Measurements from ENCODE around the gene SLFN12L. TPM values are rescaled to one million over a fixed set of nuclear protein-coding genes. Genes with fewer than 3 reads are reported as not detected.
A peak's percentile ranks its signal among the peaks of the same experiment; 100 is the strongest.

The SLFN12L gene
- total and polyA plus RNA-seq, 3 donors from 2014 or later = 0.69 to 1.4 (median 1.0) TPM

GRCh38 chr17:35499548-35499947 lies 37.9 kb downstream of the SLFN12L start:
- intact Hi-C loops (cut with DNase I; ENCODE audit: low total_unique reads) = no loop called here
- Histone ChIP-seq H3K4me1 (no peaks in the 10 kb centered on the region), H3K27me3 (no peaks in the 10 kb centered on the region), H3K4me3 (no peak overlapping the region), H3K9me3 (no peaks in the 10 kb centered on the region), H3K36me3 (ENCODE audit: low read depth, missing control alignments) (no peaks in the 10 kb centered on the region), H3K27ac (no peak overlapping the region)
- DNase-seq = no peak
- WGBS, 2 donors = 53 to 70% methylated on average over 2 of the region's 2 CpGs
- TF ChIP-seq POLR2A (IDR thresholded peaks at IDR 0.05) = no peak
- TF ChIP-seq, protein P1, sequence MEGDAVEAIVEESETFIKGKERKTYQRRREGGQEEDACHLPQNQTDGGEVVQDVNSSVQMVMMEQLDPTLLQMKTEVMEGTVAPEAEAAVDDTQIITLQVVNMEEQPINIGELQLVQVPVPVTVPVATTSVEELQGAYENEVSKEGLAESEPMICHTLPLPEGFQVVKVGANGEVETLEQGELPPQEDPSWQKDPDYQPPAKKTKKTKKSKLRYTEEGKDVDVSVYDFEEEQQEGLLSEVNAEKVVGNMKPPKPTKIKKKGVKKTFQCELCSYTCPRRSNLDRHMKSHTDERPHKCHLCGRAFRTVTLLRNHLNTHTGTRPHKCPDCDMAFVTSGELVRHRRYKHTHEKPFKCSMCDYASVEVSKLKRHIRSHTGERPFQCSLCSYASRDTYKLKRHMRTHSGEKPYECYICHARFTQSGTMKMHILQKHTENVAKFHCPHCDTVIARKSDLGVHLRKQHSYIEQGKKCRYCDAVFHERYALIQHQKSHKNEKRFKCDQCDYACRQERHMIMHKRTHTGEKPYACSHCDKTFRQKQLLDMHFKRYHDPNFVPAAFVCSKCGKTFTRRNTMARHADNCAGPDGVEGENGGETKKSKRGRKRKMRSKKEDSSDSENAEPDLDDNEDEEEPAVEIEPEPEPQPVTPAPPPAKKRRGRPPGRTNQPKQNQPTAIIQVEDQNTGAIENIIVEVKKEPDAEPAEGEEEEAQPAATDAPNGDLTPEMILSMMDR (IDR thresholded peaks at IDR 0.05) = no peak

- no peaks in the 10 kb centered on the region for H3K27me3 ChIP-seq
- no peaks in the 10 kb centered on the region for H3K36me3 ChIP-seq (ENCODE audit: low read depth, missing control alignments)
- H3K27ac ChIP-seq = no peak overlapping the region
- no peaks in the 10 kb centered on the region for H3K9me3 ChIP-seq
- peak overlapping the region in 1 of 2 donors; percentile 35 for H3K4me3 ChIP-seq
- DNase-seq = no peak
- WGBS, 2 donors = 11 to 14% methylated on average over 11 to 12 of the region's 12 CpGs
- intact Hi-C loops (cut with DNase I; ENCODE audit: low total_unique reads) = no loop called here
- H3K4me1 ChIP-seq = no peaks in the 10 kb centered on the region
- TF ChIP-seq POLR2A (IDR thresholded peaks at IDR 0.05) = no peak
- TF ChIP-seq, protein P1 (IDR thresholded peaks at IDR 0.05) = no peak
Observed at GRCh38 chr17:35498448-35499178, 38.9 kb downstream of the SLFN12L start.

- no peaks in the 10 kb centered on the region for H3K36me3 ChIP-seq (ENCODE audit: low read depth, missing control alignments)
- no peak overlapping the region for H3K27ac ChIP-seq
- H3K27me3 ChIP-seq = no peaks in the 10 kb centered on the region
- intact Hi-C loops (cut with DNase I; ENCODE audit: low total_unique reads) = no loop called here
- DNase-seq = no peak
- no peak overlapping the region for H3K4me3 ChIP-seq
- H3K4me1 ChIP-seq = no peaks in the 10 kb centered on the region
- TF ChIP-seq POLR2A (IDR thresholded peaks at IDR 0.05) = no peak
- TF ChIP-seq, protein P1 (IDR thresholded peaks at IDR 0.05) = no peak
- H3K9me3 ChIP-seq = no peaks in the 10 kb centered on the region
- 8 to 13% methylated on average over 26 to 30 of the region's 30 CpGs for WGBS, 2 donors
Observed at GRCh38 chr17:35496451-35497290, 40.8 kb downstream of the SLFN12L start.

- Histone ChIP-seq H3K4me3 (no peak overlapping the region), H3K27ac (no peak overlapping the region), H3K36me3 (ENCODE audit: low read depth, missing control alignments) (no peaks in the 10 kb centered on the region), H3K4me1 (no peaks in the 10 kb centered on the region), H3K9me3 (no peaks in the 10 kb centered on the region), H3K27me3 (no peaks in the 10 kb centered on the region)
- no peak for DNase-seq
- intact Hi-C loops (cut with DNase I; ENCODE audit: low total_unique reads) = no loop called here
- TF ChIP-seq, protein P1 (IDR thresholded peaks at IDR 0.05) = no peak
- no peak for TF ChIP-seq POLR2A (IDR thresholded peaks at IDR 0.05)
- 22 to 36% methylated on average over 2 of the region's 2 CpGs for WGBS, 2 donors
Observed at GRCh38 chr17:35493040-35493439, 44.4 kb downstream of the SLFN12L start.

All from testis (tissue), 3 donors.